K562 (cell line): Measurements from ENCODE around the gene EPHA2. TPM values are rescaled to one million over a fixed set of nuclear protein-coding genes. Genes with fewer than 3 reads are reported as not detected.

ENCODE experiments used
- ATAC-seq: fragments of 200-7000 bp; cut with Tn5 transposase; 3 replicates; pipeline ENCODE4 v1.9.1; 2020; ENCODE audit warnings: moderate library complexity
- BruUV-seq: library from RNA; stranded (reverse); fragments of 400-500 nt; replicated peaks from 2 replicates; lab custom pipeline; 2021; lab: Mats Ljungman, UMichigan
- CTCF ChIA-PET: fragments of 300-600 bp; formaldehyde crosslinking; extraction: SDS; loops from one replicate; lab custom pipeline; 2021; ENCODE audit warnings: low intra/inter-chr PET ratio; lab: Yijun Ruan, JAX
- POLR2A ChIA-PET: fragments of 300-600, 350-650 bp; sonication (Branson Sonifier 250); formaldehyde crosslinking; extraction: SDS; loops from one replicate; lab custom pipeline; 2021; ENCODE audit warnings: antibody characterized with exemption, inconsistent platforms; lab: Yijun Ruan, JAX
- DNase-seq, 4 experiments: peaks; one replicate each; pipeline versions ENCODE4 v3.0.0 to v3.0.0-alpha.2; 2011 to 2018; ENCODE audit warnings: low spot score in 3 of 4, mixed read lengths in 3 of 4; ENCODE audit errors: extremely low read depth in 1 of 4
- FAIRE-seq: peaks from 2 replicates; lab custom pipeline; 2011; peaks lifted over from hg19 to GRCh38; lab: Jason Lieb, UNC
- H2AFZ ChIP-seq: 2 replicates; pipeline ENCODE4 v1.6.0; 2011; ENCODE audit warnings: low read depth, low read length, control low read depth, inconsistent platforms
- H3K27ac ChIP-seq: fragments of 200-600 bp; 3 replicates; pipeline ENCODE4 v1.8.0; 2011; ENCODE audit warnings: low read depth, mild to moderate bottlenecking, control low read depth, inconsistent platforms, low read length, moderate library complexity, mixed read lengths; ENCODE audit errors: extremely low read depth
- H3K27me3 ChIP-seq, 2 experiments: fragments of 300-600 bp in 1 of 2; 2 replicates in 1 of 2; 3 replicates in 1 of 2; pipeline versions ENCODE4 v1.6.0 to v1.8.0; 2011; ENCODE audit warnings: inconsistent platforms in 2 of 2, low read length in 2 of 2, mild to moderate bottlenecking in 1 of 2, mixed read lengths in 1 of 2, moderate library complexity in 1 of 2; ENCODE audit not compliant: control insufficient read depth in 2 of 2, insufficient read depth in 2 of 2
- H3K36me3 ChIP-seq: fragments of 300-600 bp; 3 replicates; pipeline ENCODE4 v1.8.0; 2011; ENCODE audit warnings: mild to moderate bottlenecking, low read length, inconsistent platforms; ENCODE audit not compliant: control insufficient read depth, insufficient read depth
- H3K4me1 ChIP-seq, 2 experiments: fragments of 200-600 bp in 1 of 2; replicated peaks in 1 of 2; 2 replicates in 1 of 2; 3 replicates in 1 of 2; pipeline versions ENCODE4 v1.5.1 to v1.8.0; 2011; ENCODE audit warnings: inconsistent platforms in 2 of 2, low read length in 2 of 2, mild to moderate bottlenecking in 1 of 2, mixed read lengths in 1 of 2, moderate library complexity in 1 of 2; ENCODE audit not compliant: control insufficient read depth in 2 of 2, insufficient read depth in 2 of 2
- H3K4me2 ChIP-seq: 2 replicates; pipeline ENCODE4 v1.6.1; 2011; ENCODE audit warnings: low read length, control low read depth, inconsistent platforms, mixed read lengths; ENCODE audit not compliant: insufficient read depth
- H3K4me3 ChIP-seq: fragments of 200-600 bp; sonication (generic), shearing (Covaris generic); 2 replicates; pipeline ENCODE4 v1.5.1; 2016; ENCODE audit warnings: control low read depth, inconsistent platforms
- H3K79me2 ChIP-seq: fragments of 200-600 bp; 3 replicates; pipeline ENCODE4 v1.8.0; 2011; ENCODE audit warnings: low read length, inconsistent platforms; ENCODE audit not compliant: control insufficient read depth, insufficient read depth
- H3K9ac ChIP-seq, 2 experiments: 2 replicates each; pipeline versions ENCODE4 v1.6.0 to v1.6.1; 2011; ENCODE audit warnings: low read depth in 2 of 2, low read length in 2 of 2, control low read depth in 1 of 2, inconsistent platforms in 1 of 2, mild to moderate bottlenecking in 1 of 2, mixed read lengths in 1 of 2; ENCODE audit not compliant: insufficient read depth in 1 of 2
- H3K9me1 ChIP-seq: one replicate; pipeline ENCODE4 v1.6.0; 2011; ENCODE audit warnings: inconsistent platforms, mild to moderate bottlenecking, low read length, moderate library complexity; ENCODE audit not compliant: control insufficient read depth, insufficient read depth
- H3K9me3 ChIP-seq: replicated peaks from 2 replicates; pipeline ENCODE4 v1.5.1; 2011; ENCODE audit warnings: low read depth, low read length, inconsistent platforms; ENCODE audit not compliant: control insufficient read depth, insufficient read depth
- H4K20me1 ChIP-seq: replicated peaks from 2 replicates; pipeline ENCODE4 v1.6.1; 2011; ENCODE audit warnings: low read length, inconsistent platforms, mixed read lengths; ENCODE audit not compliant: control insufficient read depth, insufficient read depth
- BCLAF1 ChIP-seq, 2 experiments: fragments of 450-650 bp in 1 of 2; IDR thresholded peaks; 2 replicates each; pipeline ENCODE4 v1.6.1; 2011 to 2017; ENCODE audit warnings: low read depth in 2 of 2, antibody characterized with exemption in 1 of 2, borderline replicate concordance in 1 of 2, low read length in 1 of 2, mild to moderate bottlenecking in 1 of 2, mixed read lengths in 1 of 2; ENCODE audit not compliant: control insufficient read depth in 1 of 2
- HDAC6 ChIP-seq: IDR thresholded peaks from 2 replicates; pipeline ENCODE4 v1.6.1; 2012; ENCODE audit warnings: low read depth, mild to moderate bottlenecking, control low read depth, inconsistent platforms, low read length, moderate library complexity
- PML ChIP-seq: IDR thresholded peaks from 2 replicates; pipeline ENCODE4 v1.6.1; 2012; ENCODE audit warnings: low read length, inconsistent platforms
- U2AF2 ChIP-seq: fragments of 200-400 bp; formaldehyde crosslinking; optimal IDR thresholded peaks from 2 replicates; pipeline ENCODE3; 2017; ENCODE audit warnings: low read depth, mild to moderate bottlenecking, low read length
- ZBTB11 ChIP-seq, 3 experiments: fragments of 200-800 bp in 1 of 3; fragments of 250-450 bp in 1 of 3; fragments of 450-650 bp in 1 of 3; sonication (Bioruptor Pico) in 1 of 3; sonication (Bioruptor generic) in 1 of 3; formaldehyde crosslinking in 1 of 3; IDR thresholded peaks; 2 replicates each; pipeline versions ENCODE4 v1.6.1 to v1.8.0; 2016 to 2022; ENCODE audit warnings: mild to moderate bottlenecking in 2 of 3, missing genetic modification characterization in 2 of 3, missing compliant biosample characterization in 1 of 3, moderate library complexity in 1 of 3
- ZBTB33 ChIP-seq: sonication (generic); formaldehyde crosslinking; IDR thresholded peaks from 2 replicates; pipeline ENCODE4 v1.8.1; 2023; ENCODE audit warnings: mild to moderate bottlenecking, missing genetic modification reagents
- ZNF24 ChIP-seq: fragments of 450-650 bp; IDR thresholded peaks from 2 replicates; pipeline ENCODE4 v1.6.1; 2016
- WGBS: fragments of 100-300 bp; shearing (Covaris generic); methylation state at CpG from one replicate; pipeline ENCODE4 v1.1.6; 2016; ENCODE audit warnings: low coverage, mixed read lengths; ENCODE audit not compliant: insufficient coverage; ENCODE audit errors: missing lambda C conversion rate; 5-methylcytosine and 5-hydroxymethylcytosine counted together
- in situ Hi-C: fragments of 300-500 bp; cut with MboI; formaldehyde crosslinking; loops from 4 replicates; pipeline ENCODE4 v1.15.0; 2018; ENCODE audit warnings: inconsistent platforms, mixed read lengths
- intact Hi-C: fragments of 100-400 bp; cut with micrococcal nuclease; formaldehyde crosslinking; loops from 2 replicates; pipeline ENCODE4 v1.14.2; 2022
- polyA plus RNA-seq, 8 experiments: library from polyadenylated mRNA; depleted of rRNA in 4 of 8; stranded (reverse) in 5 of 8; unstranded in 3 of 8; fragments of >200 nt; fragmentation: Nextera tagmentation in 2 of 8; fragmentation: Illumina TruSeq in 1 of 8; extraction: Ambion mirVana in 2 of 8; extraction: Trizol in 1 of 8; gene quantifications; 2 replicates each; pipeline versions ENCODE4 v1.2.1 to v1.2.3, GENCODE V29; 2011 to 2014; ENCODE audit warnings: inconsistent platforms in 1 of 8, missing spikeins in 1 of 8
- total RNA-seq, 7 experiments: library from RNA; depleted of rRNA in 6 of 7; stranded (reverse); fragments of >200 nt in 6 of 7; fragmentation: Illumina TruSeq in 2 of 7; extraction: Trizol in 2 of 7; gene quantifications; 2 replicates each; pipeline versions ENCODE4 v1.2.1 to v1.2.3, GENCODE V29; 2011 to 2021; ENCODE audit warnings: low replicate concordance in 1 of 7

EPHA2 gene
- total and polyA plus RNA-seq, 9 of the 15 experiments (the other 6 are each of a cell fraction or from before 2014, with no cell fraction given), result 0.04 to 0.40 (median 0.07) TPM; not detected in 4

- no peak for TF ChIP-seq BCLAF1 (IDR thresholded peaks at IDR 0.05; ENCODE audit: borderline replicate concordance in 1 of 2, control insufficient read depth in 1 of 2, low read depth in 2 of 2, low read length in 1 of 2)
- TF ChIP-seq PML, result no peak
- no peak for TF ChIP-seq HDAC6
These were observed 28.1 kb upstream of the EPHA2 start (continued) for GRCh38 chr1:16183765-16184556.

- ChIA-PET CTCF (interaction anchor here (7.5 kb wide), 1 partner anchor 103 kb away, joined by 208 read pairs; no protein-coding TSS in a partner anchor), POLR2A (interaction anchor here (1.3 kb wide), 1 partner anchor 40 kb away, joined by 4 read pairs; no protein-coding TSS in a partner anchor)
- H4K20me1 ChIP-seq, result no peaks in the 10 kb centered on the region
- 51% methylated on average over 10 of the region's 13 CpGs for WGBS
- no peak overlapping the region for H3K4me2 ChIP-seq
- TF ChIP-seq ZNF24 (peak; percentile 82), ZBTB11 (CRISPR knock-in tag; IDR thresholded peaks at IDR 0.05) (no peak), U2AF2 (no peak), ZBTB33 (CRISPR knock-in tag) (peak; percentile 43; the same call in 1 of the 2 replicates)
- H3K9ac ChIP-seq, result no peak overlapping the region
- no peak overlapping the region for H2AFZ ChIP-seq
- H3K4me1 ChIP-seq, result peaks cover 0 to 26% of the 10 kb centered on the region in 2 experiments; a peak in 3 of 5 replicates
- H3K9me3 ChIP-seq, result no peaks in the 10 kb centered on the region
- DNase-seq (no peak), FAIRE-seq (no peak), ATAC-seq (no peak)
- BruUV-seq, result no TSS peak
- in situ Hi-C loops (no loop called here), intact Hi-C loops (no loop called here)
- H3K79me2 ChIP-seq, result no peaks in the 10 kb centered on the region
- no peak overlapping the region for H3K4me3 ChIP-seq
- H3K27ac ChIP-seq, result no peak overlapping the region
- H3K36me3 ChIP-seq, result no peaks in the 10 kb centered on the region
- H3K27me3 ChIP-seq, result no peaks in the 10 kb centered on the region
- H3K9me1 ChIP-seq, result no peaks in the 10 kb centered on the region
These were observed 27.3 kb upstream of the EPHA2 start for GRCh38 chr1:16183179-16183578.
